GM21447 (cell line): Measurements from ENCODE around the gene SSBP2.
"Not testable (repeated sequence)": the region's sequence is repeated elsewhere in the genome, so short reads cannot be mapped to it uniquely, and the experiment has no call there.

ENCODE experiments used
- ATAC-seq: cut with Tn5 transposase; IDR thresholded peaks from one replicate; pipeline ENCODE4 v1.9.1; 2021; ENCODE audit not compliant: unreplicated experiment

The SSBP2 gene

DNA sequence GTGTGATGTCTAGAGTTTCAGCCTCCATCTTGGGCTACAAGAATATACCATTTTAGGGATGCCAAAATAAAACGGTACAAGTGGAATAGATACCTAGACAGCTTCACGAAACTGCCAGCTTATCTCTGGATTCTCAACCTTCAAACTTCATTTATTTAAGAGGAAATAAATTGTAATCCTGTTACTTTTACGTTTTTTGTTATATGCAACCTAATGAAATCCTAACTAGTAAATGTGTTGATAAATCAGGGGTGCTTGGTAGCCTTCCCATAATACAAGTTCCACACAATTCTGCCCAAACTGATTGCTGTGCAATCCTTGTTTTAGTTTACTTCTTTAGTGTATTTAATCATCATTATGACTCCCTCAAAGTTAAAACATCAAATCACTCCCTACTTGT, 75.5 kb downstream of the SSBP2 start:
- ATAC-seq, result no peak

DNA sequence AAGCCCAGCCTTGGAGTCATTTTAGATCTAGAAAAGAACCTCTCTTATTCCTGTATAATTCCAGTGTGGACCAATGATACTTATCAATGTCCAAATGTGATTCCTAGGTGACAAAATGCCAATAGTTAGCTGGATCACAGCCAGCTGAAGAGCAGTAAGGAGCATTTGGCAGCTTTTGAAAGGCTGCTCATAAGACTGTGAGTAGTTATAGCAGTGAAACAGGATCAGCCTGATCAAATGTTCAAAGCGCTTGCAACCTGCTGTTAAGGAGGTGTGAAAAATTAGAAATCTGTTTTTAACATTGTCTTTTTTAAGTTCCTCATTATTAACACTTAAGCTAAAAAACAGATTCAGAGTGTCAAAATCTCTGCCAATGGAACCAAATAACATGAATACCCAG, 85.1 kb downstream of the SSBP2 start:
- ATAC-seq, result no peak

DNA sequence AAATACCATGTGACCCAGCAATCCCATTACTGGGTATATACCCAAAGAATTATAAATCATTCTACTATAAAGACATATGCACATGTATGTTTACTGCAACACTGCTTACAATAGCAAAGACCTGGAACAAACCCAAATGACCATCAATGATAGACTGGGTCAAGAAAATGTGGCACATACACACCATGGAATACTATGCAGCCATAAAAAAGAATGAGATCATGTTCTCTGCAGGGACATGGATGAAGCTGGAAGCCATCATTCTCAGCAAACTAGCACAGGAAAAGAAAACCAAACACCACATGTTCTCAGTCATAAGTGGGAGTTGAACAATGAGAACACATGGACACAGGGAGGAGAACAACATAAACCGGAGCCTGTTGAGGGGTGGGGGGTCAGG, 90.3 kb downstream of the SSBP2 start:
- not testable (repeated sequence) for ATAC-seq

DNA sequence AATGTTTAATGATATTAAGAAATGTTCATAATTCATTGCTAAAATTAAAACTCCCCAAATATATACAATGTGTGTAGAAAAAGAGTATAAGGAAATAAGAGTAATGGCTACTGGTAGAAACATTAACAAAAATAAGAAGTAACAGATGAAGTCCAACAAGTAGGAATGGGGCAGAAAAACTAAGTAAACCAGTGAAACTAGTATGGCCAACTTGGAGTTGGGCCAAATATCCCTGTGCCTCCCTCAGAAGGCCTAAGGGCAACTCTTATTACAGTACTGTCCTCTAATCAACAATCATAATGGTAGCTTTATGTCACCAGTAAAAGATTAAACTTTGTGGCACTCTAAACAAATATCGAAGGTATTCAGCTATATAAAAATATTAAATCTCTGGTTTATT, 93.5 kb downstream of the SSBP2 start:
- ATAC-seq, result no peak

DNA sequence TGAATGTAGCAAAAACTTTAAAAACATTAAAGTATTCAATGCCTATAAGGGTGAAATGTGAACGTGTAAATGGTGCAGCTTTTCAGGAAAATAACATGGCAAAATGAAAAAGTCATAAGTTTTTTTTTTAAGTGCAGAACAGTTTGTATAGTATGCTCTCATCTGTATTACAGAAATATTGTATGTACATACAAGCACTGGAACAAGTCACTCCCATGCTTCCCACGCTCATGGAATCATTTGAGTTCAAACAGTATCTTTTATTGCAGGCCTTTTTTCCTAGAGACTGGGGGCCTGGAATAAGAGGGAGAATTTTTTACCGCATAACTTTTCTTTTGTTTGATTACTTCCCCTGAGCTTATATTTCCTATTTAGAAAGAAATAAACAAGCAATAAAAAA, 94.1 kb downstream of the SSBP2 start:
- ATAC-seq, result no peak

DNA sequence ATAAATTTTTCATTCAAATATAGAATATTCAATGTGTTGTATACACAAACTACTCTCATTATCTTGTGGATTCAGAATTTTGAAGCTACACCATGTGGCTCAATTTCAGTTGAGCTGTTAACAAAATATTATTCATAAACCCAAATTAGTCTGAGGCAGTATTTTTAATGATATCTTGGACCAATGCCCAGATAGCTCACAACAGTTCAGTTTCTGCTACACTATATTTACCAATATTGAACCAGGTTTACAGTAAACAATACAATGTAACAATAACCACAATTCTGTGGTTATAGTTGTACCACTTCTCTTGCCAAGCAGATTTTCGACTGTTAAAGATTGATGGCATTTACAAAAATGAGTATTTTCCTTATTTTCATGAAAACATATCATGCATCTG, 99.9 kb downstream of the SSBP2 start:
- no peak for ATAC-seq

DNA sequence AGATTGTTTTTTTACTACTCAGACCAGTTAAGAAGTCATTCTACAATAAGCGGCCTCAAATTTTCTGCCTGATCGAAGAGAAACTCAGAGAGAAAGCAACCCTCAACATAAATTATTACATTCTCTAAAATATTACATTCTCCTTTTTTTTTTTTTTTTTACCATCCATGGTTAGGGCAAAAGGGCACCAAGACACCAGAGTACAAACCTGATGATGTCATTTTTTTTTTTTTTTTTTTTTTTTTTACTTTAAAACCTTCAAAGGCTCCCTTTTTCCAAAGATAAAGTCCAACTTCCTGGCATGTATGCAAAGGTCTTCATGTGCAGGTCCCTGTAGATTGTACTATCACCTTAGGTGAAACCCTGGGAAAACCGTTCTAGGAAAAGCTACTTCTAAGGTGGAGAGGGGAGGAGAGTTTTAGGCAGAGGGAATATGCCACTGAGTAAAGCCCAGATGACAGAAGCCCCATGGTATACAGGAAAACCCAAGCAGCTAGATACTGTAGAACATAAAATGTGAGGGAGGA, 104.4 kb downstream of the SSBP2 start:
- no peak for ATAC-seq

DNA sequence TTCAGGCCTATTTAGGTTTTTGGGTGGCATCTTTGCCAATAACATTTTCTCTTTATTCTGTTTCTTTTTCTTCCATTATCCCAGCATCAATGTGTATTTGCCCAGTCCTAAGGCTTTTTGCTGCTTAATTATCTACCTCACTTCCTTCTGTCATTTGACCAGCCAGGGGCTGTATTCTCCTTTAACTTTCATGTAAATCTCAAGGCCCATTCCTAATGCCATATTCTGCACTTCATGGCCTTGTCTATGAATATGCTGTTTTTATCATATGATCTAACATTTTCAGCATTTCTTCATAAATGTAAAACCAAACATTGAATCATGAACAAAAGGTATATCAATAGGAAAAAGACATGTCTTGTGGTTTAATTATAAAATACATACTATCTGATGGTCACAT, 108.7 kb downstream of the SSBP2 start:
- ATAC-seq, result no peak

DNA sequence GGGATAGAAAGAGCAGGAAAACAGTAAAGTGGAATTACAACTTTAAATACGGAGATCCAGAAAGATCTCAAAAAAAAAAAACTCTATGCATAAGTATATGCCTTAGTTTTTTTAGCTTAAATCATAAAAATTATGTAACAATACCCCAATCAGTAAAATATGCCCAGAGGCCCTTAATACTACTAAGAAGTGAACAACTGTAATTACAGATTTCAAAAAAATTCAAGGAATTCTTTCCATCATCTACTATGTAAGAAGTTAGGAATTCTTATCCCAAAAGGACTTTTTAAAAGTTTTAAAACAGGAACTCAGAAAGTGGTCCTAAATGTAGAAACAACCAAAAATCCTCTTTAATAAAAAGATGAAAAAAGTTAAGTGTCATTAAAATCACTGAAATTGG, 111.3 kb downstream of the SSBP2 start:
- ATAC-seq, result no peak

DNA sequence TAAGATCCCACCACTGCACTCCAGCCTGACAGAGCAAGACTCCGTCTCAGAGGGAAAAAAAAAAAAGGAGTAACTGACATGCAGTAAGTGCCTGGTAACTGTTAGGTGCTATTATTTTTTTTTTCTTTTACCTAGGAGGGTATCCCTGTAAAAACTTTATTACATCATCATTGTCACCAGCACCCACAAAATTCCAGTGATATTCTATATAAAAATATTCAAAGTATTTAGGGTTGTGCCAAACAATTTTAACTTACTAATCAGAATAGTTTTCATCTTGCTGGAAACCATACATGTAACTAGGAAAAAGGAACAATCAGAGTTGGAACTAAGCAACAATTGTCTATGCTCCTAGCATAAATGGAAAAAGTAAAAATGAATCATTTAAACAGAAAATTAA, 112.4 kb downstream of the SSBP2 start:
- ATAC-seq, result no peak

DNA sequence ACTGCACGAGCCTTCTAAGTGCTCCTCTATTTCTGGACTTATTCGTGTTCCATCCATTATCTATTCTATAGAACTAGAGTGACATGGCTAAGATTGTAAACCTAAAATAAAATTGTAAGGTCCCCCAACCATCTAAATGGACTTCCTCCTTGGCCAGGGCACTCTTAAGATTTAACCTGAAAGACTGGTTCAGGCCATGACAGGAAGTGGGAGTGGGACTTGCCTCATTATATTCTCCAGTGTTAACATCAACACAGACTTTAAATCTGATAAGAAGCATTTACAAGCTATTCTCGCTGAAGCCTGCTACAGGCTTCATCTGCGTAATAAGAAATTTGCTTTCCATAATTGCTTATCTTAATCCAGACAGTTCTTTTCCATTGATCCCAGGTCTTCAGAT, 117.0 kb downstream of the SSBP2 start:
- no peak for ATAC-seq

DNA sequence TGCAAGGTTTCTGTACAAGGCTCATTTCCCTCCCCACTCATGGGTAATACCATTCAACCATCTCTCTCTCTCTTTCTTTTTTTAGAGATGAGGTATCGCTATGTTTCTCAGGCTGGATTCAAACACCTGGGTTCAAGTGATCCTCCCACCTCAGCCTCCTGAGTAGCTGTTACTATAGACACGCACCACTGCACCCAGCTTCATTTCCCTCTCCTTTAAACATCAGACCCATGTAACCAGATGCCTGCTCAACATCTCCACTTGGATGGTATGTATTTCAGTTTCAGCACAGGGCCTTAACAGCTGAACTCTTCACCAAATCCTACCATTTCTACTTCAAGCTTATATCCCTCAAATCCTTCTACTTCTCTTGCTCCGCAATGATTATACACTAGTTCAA, 117.4 kb downstream of the SSBP2 start:
- no peak for ATAC-seq

DNA sequence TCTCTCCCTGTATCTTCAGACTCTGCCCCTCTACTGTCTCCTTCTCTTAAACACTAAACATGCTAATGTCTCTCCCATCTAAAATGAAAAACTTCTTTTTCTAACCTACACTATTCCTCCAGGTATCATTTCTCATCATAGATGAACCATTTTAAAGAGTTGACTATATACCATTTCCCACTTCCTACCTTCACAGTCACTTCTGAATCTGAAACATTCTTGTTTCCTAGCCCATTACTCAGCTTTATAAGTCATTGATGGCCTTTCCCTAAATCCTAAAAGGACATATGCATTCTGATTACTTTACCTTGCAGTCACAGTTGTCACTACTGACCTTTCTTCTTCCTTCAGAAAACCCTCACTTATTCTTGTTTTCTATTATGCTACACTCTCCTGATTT, 118.2 kb downstream of the SSBP2 start:
- ATAC-seq, result no peak

DNA sequence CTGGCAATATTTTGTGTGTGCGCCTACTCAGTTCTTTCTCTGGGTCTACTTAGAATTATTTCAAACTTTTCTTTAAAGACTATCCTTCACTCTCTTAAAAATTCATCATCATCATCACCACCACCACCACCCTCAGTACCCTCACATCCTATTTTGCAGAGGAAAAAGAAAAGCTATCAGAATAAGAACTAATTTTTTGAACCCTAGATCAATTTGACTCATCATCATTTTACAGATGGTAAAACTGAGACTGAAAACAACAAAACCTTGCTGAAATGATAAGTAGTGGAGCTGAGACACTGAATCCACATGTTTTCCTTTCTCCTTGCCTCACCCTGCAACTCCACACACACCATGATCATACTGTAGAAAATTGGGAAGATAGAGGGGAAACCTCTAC, 119.3 kb downstream of the SSBP2 start:
- ATAC-seq, result peak; percentile 21

DNA sequence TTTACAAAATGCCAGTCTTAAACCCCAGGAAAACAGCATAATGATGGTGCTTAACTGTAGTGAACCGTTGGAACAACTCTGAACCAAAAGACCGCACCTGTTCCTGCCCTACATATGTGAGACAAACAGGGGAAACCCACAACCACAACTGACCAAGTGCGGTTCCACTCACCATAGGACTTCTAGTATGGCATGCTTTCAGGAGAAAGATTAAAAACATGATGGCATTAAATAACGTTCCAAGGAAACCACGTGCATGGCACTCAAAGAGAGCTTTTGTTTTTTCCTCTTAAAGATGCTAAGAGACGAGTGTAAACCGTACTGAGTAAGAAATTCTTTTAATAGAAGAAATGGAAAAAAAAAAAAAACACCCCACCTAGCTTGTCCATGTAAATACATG, 119.8 kb downstream of the SSBP2 start:
- ATAC-seq, result peak; percentile 83

DNA sequence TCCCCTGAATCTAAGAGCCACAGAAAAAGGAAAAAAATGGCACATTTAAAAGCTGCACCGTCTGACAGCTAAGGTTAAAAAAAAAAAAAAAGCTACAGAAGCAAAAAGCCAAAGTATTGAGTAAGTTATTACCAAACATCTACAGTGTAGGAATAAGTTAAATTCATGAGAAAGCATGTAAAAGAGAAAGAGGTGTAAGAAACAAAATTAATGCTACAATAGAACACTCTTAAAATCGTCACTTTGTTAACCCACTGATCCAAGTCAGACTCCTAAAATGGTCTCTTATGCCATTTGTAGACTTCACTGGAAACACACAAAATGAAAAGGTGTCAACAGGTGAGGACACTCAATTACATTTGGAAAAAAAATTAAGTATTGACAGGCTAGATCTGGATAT, 120.2 kb downstream of the SSBP2 start:
- ATAC-seq, result no peak

DNA sequence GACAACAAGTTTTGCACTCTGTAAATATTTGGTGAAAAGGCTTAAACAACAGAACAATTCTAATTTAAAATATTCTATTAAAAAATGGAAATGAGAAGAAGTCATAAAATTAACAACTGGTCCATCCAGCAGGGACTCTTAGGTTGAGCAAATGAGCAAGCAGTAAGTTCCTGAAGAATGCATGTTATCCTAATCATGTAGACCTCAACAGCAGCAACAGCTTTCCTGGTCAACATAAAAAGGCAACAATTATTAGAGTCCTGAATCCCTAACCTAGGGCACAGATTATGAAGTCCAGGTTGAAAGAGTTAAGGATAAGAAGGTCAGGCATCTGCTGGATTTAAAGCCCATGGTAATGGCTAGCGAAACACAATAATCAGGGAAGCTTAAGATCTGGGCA, 120.9 kb downstream of the SSBP2 start:
- no peak for ATAC-seq

DNA sequence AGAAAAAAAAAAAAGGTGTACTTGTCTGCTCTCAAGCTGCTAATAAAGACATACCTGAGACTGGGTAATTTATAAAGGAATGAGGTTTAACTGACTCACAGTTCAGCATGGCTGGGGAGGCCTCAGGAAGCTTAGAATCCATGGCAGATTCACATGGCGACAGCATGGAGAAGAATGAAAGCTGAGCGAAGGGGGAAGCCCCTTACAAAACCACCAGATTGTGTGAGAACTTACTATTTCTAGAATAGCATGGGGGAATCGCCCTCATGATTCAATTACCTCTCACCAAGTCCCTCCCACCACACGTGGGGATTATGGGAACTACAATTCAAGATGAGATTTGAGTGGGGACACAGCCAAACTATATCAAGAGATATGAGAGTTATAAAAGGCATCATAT, 122.8 kb downstream of the SSBP2 start:
- ATAC-seq, result not testable (repeated sequence)

DNA sequence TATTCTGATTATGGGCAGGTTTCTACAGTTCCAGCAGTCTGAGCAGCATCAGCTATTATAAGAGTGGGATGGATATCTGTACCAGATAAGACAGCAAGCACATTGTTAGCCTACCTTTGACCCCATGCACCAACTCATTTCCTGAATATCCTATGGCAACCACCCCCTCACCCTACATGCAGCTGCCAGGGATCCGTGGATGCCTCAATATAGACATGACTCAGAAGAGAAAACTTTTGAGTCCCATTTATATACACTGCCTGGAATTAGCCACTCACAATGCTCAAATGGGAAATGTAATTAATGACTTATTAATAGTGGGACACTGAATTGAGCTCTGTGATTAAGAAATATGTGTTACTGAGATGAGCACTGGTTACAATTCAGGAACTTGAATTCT, 124.4 kb downstream of the SSBP2 start:
- no peak for ATAC-seq

DNA sequence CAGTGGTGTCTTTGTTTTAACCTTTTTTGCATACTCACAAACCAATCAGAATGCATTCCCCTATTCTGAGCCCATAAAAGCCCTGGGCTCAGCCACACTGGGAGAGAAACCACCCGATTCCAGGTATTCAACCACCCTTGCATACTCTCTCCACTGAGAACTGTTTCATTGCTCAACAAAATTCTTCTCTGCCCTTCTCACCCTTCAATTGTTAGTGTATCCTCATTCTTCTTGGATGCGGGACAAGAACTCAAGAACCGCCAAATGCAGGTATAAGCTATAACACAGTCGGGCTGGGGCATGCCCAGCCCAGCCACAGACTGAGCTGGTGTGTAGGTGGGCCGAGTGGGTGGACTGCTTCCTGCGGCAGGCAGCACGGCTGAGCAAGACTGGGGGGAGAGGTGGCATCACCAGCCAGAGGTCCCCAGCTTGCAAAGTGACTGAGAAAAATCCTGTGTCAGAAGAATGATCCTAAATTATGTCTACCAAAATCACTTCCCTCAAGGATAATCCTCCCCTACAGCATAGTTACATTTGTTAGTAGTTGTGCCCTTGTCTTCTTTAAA, 141.0 kb downstream of the SSBP2 start:
- no peak for ATAC-seq

DNA sequence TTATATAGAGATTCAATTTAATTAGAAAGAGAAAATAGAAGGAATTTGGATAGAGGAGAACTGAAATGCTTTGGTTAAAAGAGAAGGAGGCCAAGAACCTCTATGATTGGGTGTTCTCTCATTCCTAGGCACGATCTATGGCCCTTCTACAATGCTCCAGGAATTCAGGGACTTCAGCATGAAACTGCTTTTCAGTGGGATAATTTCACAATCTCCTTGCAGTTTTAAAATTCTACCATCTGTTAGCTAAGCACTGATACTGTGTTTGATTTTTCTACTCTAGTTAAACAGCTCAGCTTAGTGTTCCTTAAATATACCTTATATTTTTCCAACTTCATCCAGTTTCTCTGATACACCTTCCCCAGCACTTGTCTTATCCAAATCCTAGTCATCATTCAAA, 141.9 kb downstream of the SSBP2 start:
- ATAC-seq, result no peak

DNA sequence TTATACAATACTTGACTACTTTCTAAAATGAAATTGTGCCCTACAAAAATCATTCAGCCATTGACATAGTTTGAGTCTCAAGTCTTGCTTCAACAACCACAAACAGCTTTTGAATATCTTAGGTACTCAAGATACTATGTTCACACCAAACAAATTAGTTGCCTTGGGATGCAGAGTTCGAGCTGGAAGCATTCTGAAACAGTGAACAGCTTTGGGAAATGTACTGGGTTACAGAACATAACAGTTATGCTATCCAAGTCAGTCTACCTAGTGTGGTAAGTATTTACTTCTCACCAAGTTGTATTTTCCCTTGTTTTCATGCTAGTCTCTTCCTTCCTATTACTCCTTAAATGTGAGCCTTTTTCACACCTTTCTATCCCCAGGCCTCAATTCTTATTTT, 143.2 kb downstream of the SSBP2 start:
- ATAC-seq, result no peak

DNA sequence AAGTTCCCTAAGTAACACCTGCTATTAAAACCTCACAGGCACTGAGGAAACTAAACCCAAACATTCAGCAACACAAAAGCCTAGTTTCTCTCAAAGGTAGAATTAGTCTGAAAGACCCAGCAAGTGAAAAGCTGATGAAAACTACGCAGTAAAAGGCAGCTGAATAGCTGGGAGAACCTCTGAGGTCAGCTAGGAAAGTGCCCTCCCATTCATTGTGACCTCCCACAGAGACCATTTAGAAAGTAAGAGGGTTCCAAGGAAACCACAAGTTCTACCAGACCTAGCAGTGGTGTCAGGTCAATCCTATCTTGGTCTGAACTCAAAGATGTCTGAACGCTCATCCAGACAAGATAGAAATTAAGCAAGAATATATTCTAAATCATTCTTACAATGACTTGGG, 144.7 kb downstream of the SSBP2 start:
- no peak for ATAC-seq

DNA sequence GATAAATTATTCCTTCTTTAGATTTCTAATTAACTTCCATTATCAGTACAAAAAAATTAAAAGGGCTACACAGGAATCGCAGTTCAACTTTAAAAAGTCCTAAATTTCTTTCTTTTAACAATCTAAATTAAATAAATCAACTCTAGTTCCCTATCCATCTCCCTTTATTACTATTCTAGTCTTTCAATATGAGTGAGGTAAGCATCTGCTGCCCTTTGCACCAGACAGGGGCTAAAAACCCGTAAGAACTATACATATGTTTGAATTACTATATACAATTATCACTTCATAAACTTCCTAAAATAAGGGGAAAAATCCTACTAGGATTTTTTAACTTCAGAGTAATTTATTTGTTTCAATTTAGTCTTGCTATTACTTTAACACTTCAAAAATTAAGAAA, 145.6 kb downstream of the SSBP2 start:
- no peak for ATAC-seq
